VCaP (cell line): Measurements from ENCODE around the gene ZSWIM2.
"Not testable (repeated sequence)": the region's sequence is repeated elsewhere in the genome, so short reads cannot be mapped to it uniquely, and the experiment has no call there.

ENCODE experiments used
- H3K27ac ChIP-seq: fragments of 450-650 bp; 2 replicates; pipeline ENCODE4 v1.5.1; 2017
- CTCF ChIP-seq: fragments of 450-650 bp; conservative IDR thresholded peaks from 2 replicates; pipeline ENCODE4 v1.5.1; 2017; ENCODE audit warnings: mild to moderate bottlenecking, moderate library complexity

Gene ZSWIM2

GRCh38 chr2:186848873-186849578 lies at the start of gene ZSWIM2:
TSS of gene ZSWIM2 (minus strand) at chr2:186849170. CDS start at chr2:186849130, 40 bp downstream.
- no peak for TF ChIP-seq CTCF
- H3K27ac ChIP-seq = no peak within 1 kb of the TSS

GRCh38 chr2:186896220-186896619 lies 47.2 kb upstream of the ZSWIM2 start:
- H3K27ac ChIP-seq = not testable (repeated sequence)

- H3K27ac ChIP-seq = no peak overlapping the region
- no peak for TF ChIP-seq CTCF
These were observed 46.5 kb upstream of the ZSWIM2 start for GRCh38 chr2:186895451-186895850.

GRCh38 chr2:186894478-186894877 lies 45.5 kb upstream of the ZSWIM2 start:
- H3K27ac ChIP-seq = no peak overlapping the region
- no peak for TF ChIP-seq CTCF

- H3K27ac ChIP-seq = no peak overlapping the region
- TF ChIP-seq CTCF = no peak
These were observed 43.9 kb upstream of the ZSWIM2 start for GRCh38 chr2:186892821-186893220.

GRCh38 chr2:186891185-186891621 lies 42.2 kb upstream of the ZSWIM2 start:
- no peak overlapping the region for H3K27ac ChIP-seq
- TF ChIP-seq CTCF = no peak

GRCh38 chr2:186889101-186889879 lies 40.3 kb upstream of the ZSWIM2 start:
- TF ChIP-seq CTCF = no peak
- H3K27ac ChIP-seq = no peak overlapping the region
